ENCODE measurements around the gene VAT1L.

The VAT1L gene

GRCh38 chr16:77868052-77868451 is 79.7 kb downstream of the VAT1L start:
- no peak for TF ChIP-seq CTCF (IDR thresholded peaks at IDR 0.05; ENCODE audit: low read depth, low read length)
- H3K4me3 ChIP-seq (ENCODE audit: low read depth, low read length), result no peak overlapping the region

- no peak overlapping the region for H3K4me3 ChIP-seq (ENCODE audit: low read depth, low read length)
- TF ChIP-seq CTCF (IDR thresholded peaks at IDR 0.05; ENCODE audit: low read depth, low read length), result no peak
These were observed 80.1 kb downstream of the VAT1L start for GRCh38 chr16:77868478-77868877.

GRCh38 chr16:77869997-77870813 is 81.8 kb downstream of the VAT1L start:
- TF ChIP-seq CTCF (IDR thresholded peaks at IDR 0.05; ENCODE audit: low read depth, low read length), result no peak
- no peak overlapping the region for H3K4me3 ChIP-seq (ENCODE audit: low read depth, low read length)

GRCh38 chr16:77871932-77872331 is 83.6 kb downstream of the VAT1L start:
- no peak overlapping the region for H3K4me3 ChIP-seq (ENCODE audit: low read depth, low read length)
- no peak for TF ChIP-seq CTCF (IDR thresholded peaks at IDR 0.05; ENCODE audit: low read depth, low read length)

- no peak for TF ChIP-seq CTCF (IDR thresholded peaks at IDR 0.05; ENCODE audit: low read depth, low read length)
- H3K4me3 ChIP-seq (ENCODE audit: low read depth, low read length), result no peak overlapping the region
These were observed 84.7 kb downstream of the VAT1L start for GRCh38 chr16:77873066-77873465.

- no peak overlapping the region for H3K4me3 ChIP-seq (ENCODE audit: low read depth, low read length)
- no peak for TF ChIP-seq CTCF (IDR thresholded peaks at IDR 0.05; ENCODE audit: low read depth, low read length)
These were observed 86.0 kb downstream of the VAT1L start for GRCh38 chr16:77874347-77874746.

GRCh38 chr16:77876776-77877175 is 88.4 kb downstream of the VAT1L start:
- H3K4me3 ChIP-seq (ENCODE audit: low read depth, low read length), result no peak overlapping the region
- no peak for TF ChIP-seq CTCF (IDR thresholded peaks at IDR 0.05; ENCODE audit: low read depth, low read length)

Measured in WI38 (cell line).